HepG2 (cell line): Measurements from ENCODE around the gene PSME3IP1. TPM values are rescaled to one million over a fixed set of nuclear protein-coding genes. Genes with fewer than 3 reads are reported as not detected.

Experiments
- ATAC-seq: fragments of 200-7000 bp; cut with Tn5 transposase; 3 replicates; pipeline ENCODE4 v1.9.1; 2020; ENCODE audit warnings: mild to moderate bottlenecking, moderate library complexity
- BruUV-seq: library from RNA; stranded (reverse); fragments of 400-500 nt; replicated peaks from 2 replicates; lab custom pipeline; 2021; lab: Mats Ljungman, UMichigan
- CTCF ChIA-PET: fragments of 300-600 bp; formaldehyde crosslinking; extraction: SDS; loops from one replicate; lab custom pipeline; 2021; ENCODE audit warnings: low total read pairs, inconsistent platforms, low intra/inter-chr PET ratio; lab: Yijun Ruan, JAX
- POLR2A ChIA-PET: fragments of 350-600 bp; sonication (Branson Sonifier 250); formaldehyde crosslinking; loops from one replicate; lab custom pipeline; 2020; ENCODE audit warnings: antibody characterized with exemption, inconsistent platforms; lab: Yijun Ruan, JAX
- DNase-seq: peaks from one replicate; pipeline ENCODE4 v3.0.0-alpha.2; 2015; ENCODE audit warnings: low spot score
- FAIRE-seq: peaks from 3 replicates; lab custom pipeline; 2011; peaks lifted over from hg19 to GRCh38; lab: Jason Lieb, UNC
- H2AFZ ChIP-seq: one replicate; pipeline ENCODE4 v1.6.1; 2011; ENCODE audit warnings: low read length, inconsistent platforms
- H3K27ac ChIP-seq: fragments of 300-600 bp; 3 replicates; pipeline ENCODE4 v1.8.0; 2011; ENCODE audit warnings: mixed run types, mild to moderate bottlenecking, mixed read lengths, low read length, inconsistent platforms; ENCODE audit not compliant: insufficient read depth; ENCODE audit errors: extremely low read length
- H3K27me3 ChIP-seq, 2 experiments: fragments of 200-600 bp in 1 of 2; 2 replicates in 1 of 2; 3 replicates in 1 of 2; pipeline versions ENCODE4 v1.6.0 to v1.8.0; 2011; ENCODE audit warnings: low read length in 2 of 2, mild to moderate bottlenecking in 2 of 2, moderate library complexity in 2 of 2, inconsistent platforms in 1 of 2; ENCODE audit not compliant: insufficient read depth in 2 of 2, control insufficient read depth in 1 of 2
- H3K36me3 ChIP-seq, 2 experiments: fragments of 200-600 bp in 1 of 2; replicated peaks in 1 of 2; 2 replicates in 1 of 2; 3 replicates in 1 of 2; pipeline versions ENCODE4 v1.5.1 to v1.8.0; 2011; ENCODE audit warnings: low read length in 2 of 2, inconsistent platforms in 1 of 2; ENCODE audit not compliant: insufficient read depth in 2 of 2, control insufficient read depth in 1 of 2
- H3K4me1 ChIP-seq: 2 replicates; pipeline ENCODE4 v1.5.1; 2012; ENCODE audit warnings: low read length, inconsistent platforms; ENCODE audit not compliant: insufficient read depth
- H3K4me2 ChIP-seq: 2 replicates; pipeline ENCODE4 v1.6.0; 2011; ENCODE audit warnings: low read depth, low read length, inconsistent platforms
- H3K4me3 ChIP-seq, 3 experiments: fragments of 200-600 bp in 1 of 3; sonication (generic), shearing (Covaris generic) in 1 of 3; replicated peaks in 1 of 3; 2 replicates each; pipeline ENCODE4 v1.5.1; 2011 to 2016; ENCODE audit warnings: low read length in 3 of 3, inconsistent platforms in 2 of 3, low read depth in 2 of 3, mild to moderate bottlenecking in 2 of 3, control low read depth in 1 of 3, mixed read lengths in 1 of 3; ENCODE audit not compliant: insufficient read depth in 1 of 3
- H3K79me2 ChIP-seq: one replicate; pipeline ENCODE4 v1.6.1; 2011; ENCODE audit warnings: low read length, inconsistent platforms; ENCODE audit not compliant: insufficient read depth
- H3K9ac ChIP-seq: 2 replicates; pipeline ENCODE4 v1.6.0; 2011; ENCODE audit warnings: mild to moderate bottlenecking, low read depth, low read length, inconsistent platforms; ENCODE audit not compliant: insufficient read depth
- H3K9me3 ChIP-seq: 2 replicates; pipeline ENCODE4 v1.5.1; 2012; ENCODE audit warnings: mild to moderate bottlenecking, low read length
- H4K20me1 ChIP-seq: 2 replicates; pipeline ENCODE4 v1.6.0; 2011; ENCODE audit warnings: inconsistent platforms, mild to moderate bottlenecking, low read length, moderate library complexity; ENCODE audit not compliant: insufficient read depth
- FOXA3 ChIP-seq: IDR thresholded peaks from 2 replicates; pipeline ENCODE4 v1.6.1; 2016; ENCODE audit warnings: missing genetic modification reagents, missing compliant biosample characterization
- GPN1 ChIP-seq: sonication (generic); formaldehyde crosslinking; IDR thresholded peaks from 2 replicates; pipeline ENCODE4 v1.5.1; 2020; ENCODE audit warnings: missing genetic modification reagents, borderline replicate concordance
- PTBP1 ChIP-seq: fragments of 200-400 bp; formaldehyde crosslinking; IDR thresholded peaks from 2 replicates; pipeline ENCODE4 v1.6.1; 2018; ENCODE audit warnings: low read length, low read depth; ENCODE audit not compliant: poor library complexity, severe bottlenecking
- RORA ChIP-seq: sonication (generic); formaldehyde crosslinking; IDR thresholded peaks from 2 replicates; pipeline ENCODE4 v1.5.0; 2020; ENCODE audit warnings: mild to moderate bottlenecking, missing genetic modification reagents, moderate library complexity
- ZFP37 ChIP-seq: sonication (generic); formaldehyde crosslinking; IDR thresholded peaks from 2 replicates; pipeline ENCODE4 v1.4.0; 2020; ENCODE audit warnings: missing genetic modification reagents, borderline replicate concordance
- ZNF30 ChIP-seq: sonication (generic); formaldehyde crosslinking; IDR thresholded peaks from 2 replicates; pipeline ENCODE4 v1.5.0; 2020; ENCODE audit warnings: mild to moderate bottlenecking, missing genetic modification reagents
- ZNF331 ChIP-seq: sonication (generic); formaldehyde crosslinking; IDR thresholded peaks from 2 replicates; pipeline ENCODE4 v1.4.0; 2020; ENCODE audit warnings: missing genetic modification reagents
- ZNF577 ChIP-seq: sonication (generic); formaldehyde crosslinking; IDR thresholded peaks from 2 replicates; pipeline ENCODE4 v1.4.0; 2020; ENCODE audit warnings: mild to moderate bottlenecking, low read depth, missing genetic modification reagents, borderline replicate concordance
- ZSCAN21 ChIP-seq: sonication (generic); formaldehyde crosslinking; IDR thresholded peaks from 2 replicates; pipeline ENCODE4 v1.8.0; 2022; ENCODE audit warnings: mild to moderate bottlenecking, missing genetic modification reagents, moderate library complexity, borderline replicate concordance
- whole genome bisulfite sequencing: methylation state at CpG from one replicate; pipeline ENCODE4 v1.1.6; 2017; ENCODE audit warnings: low lambda C conversion rate; 5-methylcytosine and 5-hydroxymethylcytosine counted together
- in situ Hi-C: cut with HindIII; loops from 2 replicates; pipeline ENCODE4 v1.10.0; 2017; ENCODE audit warnings: low pct_unique_long_range_greater_than_20kb; ENCODE audit not compliant: extremely low pct_ligation_motif_present
- intact Hi-C: fragments of 100-400 bp; cut with micrococcal nuclease; formaldehyde crosslinking; loops from one replicate; pipeline ENCODE4 v1.10.0; 2022; ENCODE audit not compliant: unreplicated experiment
- polyA plus RNA-seq, 8 experiments: library from polyadenylated mRNA; depleted of rRNA in 3 of 8; stranded (reverse) in 7 of 8; unstranded in 1 of 8; fragments of >200 nt; fragmentation: Illumina TruSeq in 4 of 8; extraction: Trizol in 4 of 8; gene quantifications; 2 replicates each; pipeline versions ENCODE4 v1.2.1 to v1.2.3, GENCODE V29; 2011 to 2016; ENCODE audit warnings: low read depth in 4 of 8, missing spikeins in 1 of 8, mixed read lengths in 1 of 8; ENCODE audit not compliant: insufficient read depth in 1 of 8
- total RNA-seq, 5 experiments: library from RNA; depleted of rRNA; stranded (reverse); fragments of >200 nt; fragmentation: Illumina TruSeq; extraction: Trizol; gene quantifications; 2 replicates each; pipeline ENCODE4 v1.2.3, GENCODE V29; 2016; ENCODE audit warnings: low read depth in 1 of 5
- TF ChIP-seq, protein P1 (sequence below): sonication (generic); formaldehyde crosslinking; IDR thresholded peaks from 2 replicates; pipeline ENCODE4 v1.5.1; 2020; ENCODE audit warnings: missing genetic modification reagents, mild to moderate bottlenecking, borderline replicate concordance
- TF ChIP-seq, protein P2 (sequence below): sonication (generic); formaldehyde crosslinking; IDR thresholded peaks from 2 replicates; pipeline ENCODE4 v1.8.1; 2023; ENCODE audit warnings: mild to moderate bottlenecking, missing genetic modification reagents, borderline replicate concordance
- TF ChIP-seq, protein P3 (sequence below): sonication (generic); formaldehyde crosslinking; IDR thresholded peaks from 2 replicates; pipeline ENCODE4 v1.4.0; 2020; ENCODE audit warnings: missing genetic modification reagents, mild to moderate bottlenecking, borderline replicate concordance
- TF ChIP-seq, protein P4 (sequence below): sonication (generic); formaldehyde crosslinking; IDR thresholded peaks from 2 replicates; pipeline ENCODE4 v1.4.0; 2020; ENCODE audit warnings: low read depth, missing genetic modification reagents
- TF ChIP-seq, protein P5 (sequence below): IDR thresholded peaks from 2 replicates; pipeline ENCODE4 v1.6.1; 2016

The PSME3IP1 gene
- total and polyA plus RNA-seq, 2 of the 13 experiments (the other 11 are each of a cell fraction or from before 2014, with no cell fraction given) = 90.8 to 99.8 TPM

DNA sequence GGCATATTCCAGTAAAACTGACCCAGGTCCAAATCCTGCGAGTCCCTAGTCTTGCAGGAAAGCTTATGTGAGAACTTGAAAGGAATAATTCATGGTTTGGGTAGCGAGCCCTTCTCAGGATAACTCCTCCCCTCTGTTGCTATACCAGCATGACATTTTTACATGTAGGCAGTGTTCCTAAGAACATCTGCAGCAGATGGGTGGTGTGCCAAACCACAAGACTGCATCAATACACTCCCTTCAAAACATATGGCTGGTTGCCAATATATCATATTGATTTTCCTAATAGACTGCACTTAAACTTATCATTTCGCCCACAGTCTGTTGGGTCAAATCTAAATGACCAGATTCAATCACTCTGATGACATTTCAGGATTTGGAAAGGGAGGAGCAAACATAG is 19.9 kb downstream of the PSME3IP1 start:
- Histone ChIP-seq H4K20me1 (no peaks in the 10 kb centered on the region), H2AFZ (no peak overlapping the region), H3K4me1 (no peaks in the 10 kb centered on the region), H3K36me3 (peaks cover 16 to 56% of the 10 kb centered on the region in 2 experiments), H3K27ac (no peak overlapping the region), H3K9me3 (no peaks in the 10 kb centered on the region), H3K79me2 (no peaks in the 10 kb centered on the region), H3K4me2 (no peak overlapping the region), H3K4me3 (no peak overlapping the region), H3K27me3 (no peaks in the 10 kb centered on the region), H3K9ac (no peak overlapping the region)
- in situ Hi-C loops (loop anchor here (5.0 kb wide), 1 partner anchor 74 kb away; the partner anchor contains the start of gene CPNE2), intact Hi-C loops (no loop called here)
- TF ChIP-seq GPN1 (CRISPR knock-in tag) (no peak), ZNF331 (CRISPR knock-in tag) (no peak), RORA (no peak), FOXA3 (CRISPR knock-in tag) (no peak), ZSCAN21 (no peak), ZNF577 (CRISPR knock-in tag) (no peak), ZNF30 (CRISPR knock-in tag) (no peak), ZFP37 (no peak), PTBP1 (no peak)
- TF ChIP-seq, protein P1, sequence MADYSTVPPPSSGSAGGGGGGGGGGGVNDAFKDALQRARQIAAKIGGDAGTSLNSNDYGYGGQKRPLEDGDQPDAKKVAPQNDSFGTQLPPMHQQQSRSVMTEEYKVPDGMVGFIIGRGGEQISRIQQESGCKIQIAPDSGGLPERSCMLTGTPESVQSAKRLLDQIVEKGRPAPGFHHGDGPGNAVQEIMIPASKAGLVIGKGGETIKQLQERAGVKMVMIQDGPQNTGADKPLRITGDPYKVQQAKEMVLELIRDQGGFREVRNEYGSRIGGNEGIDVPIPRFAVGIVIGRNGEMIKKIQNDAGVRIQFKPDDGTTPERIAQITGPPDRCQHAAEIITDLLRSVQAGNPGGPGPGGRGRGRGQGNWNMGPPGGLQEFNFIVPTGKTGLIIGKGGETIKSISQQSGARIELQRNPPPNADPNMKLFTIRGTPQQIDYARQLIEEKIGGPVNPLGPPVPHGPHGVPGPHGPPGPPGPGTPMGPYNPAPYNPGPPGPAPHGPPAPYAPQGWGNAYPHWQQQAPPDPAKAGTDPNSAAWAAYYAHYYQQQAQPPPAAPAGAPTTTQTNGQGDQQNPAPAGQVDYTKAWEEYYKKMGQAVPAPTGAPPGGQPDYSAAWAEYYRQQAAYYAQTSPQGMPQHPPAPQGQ = no peak
- TF ChIP-seq, protein P2, sequence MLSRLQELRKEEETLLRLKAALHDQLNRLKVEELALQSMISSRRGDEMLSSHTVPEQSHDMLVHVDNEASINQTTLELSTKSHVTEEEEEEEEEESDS (CRISPR knock-in tag) = no peak
- TF ChIP-seq, protein P3, sequence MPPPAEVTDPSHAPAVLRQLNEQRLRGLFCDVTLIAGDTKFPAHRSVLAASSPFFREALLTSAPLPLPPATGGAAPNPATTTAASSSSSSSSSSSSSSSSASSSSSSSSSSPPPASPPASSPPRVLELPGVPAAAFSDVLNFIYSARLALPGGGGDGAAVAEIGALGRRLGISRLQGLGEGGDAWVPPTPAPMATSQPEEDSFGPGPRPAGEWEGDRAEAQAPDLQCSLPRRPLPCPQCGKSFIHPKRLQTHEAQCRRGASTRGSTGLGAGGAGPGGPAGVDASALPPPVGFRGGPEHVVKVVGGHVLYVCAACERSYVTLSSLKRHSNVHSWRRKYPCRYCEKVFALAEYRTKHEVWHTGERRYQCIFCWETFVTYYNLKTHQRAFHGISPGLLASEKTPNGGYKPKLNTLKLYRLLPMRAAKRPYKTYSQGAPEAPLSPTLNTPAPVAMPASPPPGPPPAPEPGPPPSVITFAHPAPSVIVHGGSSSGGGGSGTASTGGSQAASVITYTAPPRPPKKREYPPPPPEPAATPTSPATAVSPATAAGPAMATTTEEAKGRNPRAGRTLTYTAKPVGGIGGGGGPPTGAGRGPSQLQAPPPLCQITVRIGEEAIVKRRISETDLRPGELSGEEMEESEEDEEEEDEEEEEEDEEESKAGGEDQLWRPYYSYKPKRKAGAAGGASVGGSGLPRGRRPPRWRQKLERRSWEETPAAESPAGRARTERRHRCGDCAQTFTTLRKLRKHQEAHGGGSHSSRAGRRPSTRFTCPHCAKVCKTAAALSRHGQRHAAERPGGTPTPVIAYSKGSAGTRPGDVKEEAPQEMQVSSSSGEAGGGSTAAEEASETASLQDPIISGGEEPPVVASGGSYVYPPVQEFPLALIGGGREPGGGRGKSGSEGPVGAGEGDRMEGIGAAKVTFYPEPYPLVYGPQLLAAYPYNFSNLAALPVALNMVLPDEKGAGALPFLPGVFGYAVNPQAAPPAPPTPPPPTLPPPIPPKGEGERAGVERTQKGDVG = no peak
- TF ChIP-seq, protein P4, sequence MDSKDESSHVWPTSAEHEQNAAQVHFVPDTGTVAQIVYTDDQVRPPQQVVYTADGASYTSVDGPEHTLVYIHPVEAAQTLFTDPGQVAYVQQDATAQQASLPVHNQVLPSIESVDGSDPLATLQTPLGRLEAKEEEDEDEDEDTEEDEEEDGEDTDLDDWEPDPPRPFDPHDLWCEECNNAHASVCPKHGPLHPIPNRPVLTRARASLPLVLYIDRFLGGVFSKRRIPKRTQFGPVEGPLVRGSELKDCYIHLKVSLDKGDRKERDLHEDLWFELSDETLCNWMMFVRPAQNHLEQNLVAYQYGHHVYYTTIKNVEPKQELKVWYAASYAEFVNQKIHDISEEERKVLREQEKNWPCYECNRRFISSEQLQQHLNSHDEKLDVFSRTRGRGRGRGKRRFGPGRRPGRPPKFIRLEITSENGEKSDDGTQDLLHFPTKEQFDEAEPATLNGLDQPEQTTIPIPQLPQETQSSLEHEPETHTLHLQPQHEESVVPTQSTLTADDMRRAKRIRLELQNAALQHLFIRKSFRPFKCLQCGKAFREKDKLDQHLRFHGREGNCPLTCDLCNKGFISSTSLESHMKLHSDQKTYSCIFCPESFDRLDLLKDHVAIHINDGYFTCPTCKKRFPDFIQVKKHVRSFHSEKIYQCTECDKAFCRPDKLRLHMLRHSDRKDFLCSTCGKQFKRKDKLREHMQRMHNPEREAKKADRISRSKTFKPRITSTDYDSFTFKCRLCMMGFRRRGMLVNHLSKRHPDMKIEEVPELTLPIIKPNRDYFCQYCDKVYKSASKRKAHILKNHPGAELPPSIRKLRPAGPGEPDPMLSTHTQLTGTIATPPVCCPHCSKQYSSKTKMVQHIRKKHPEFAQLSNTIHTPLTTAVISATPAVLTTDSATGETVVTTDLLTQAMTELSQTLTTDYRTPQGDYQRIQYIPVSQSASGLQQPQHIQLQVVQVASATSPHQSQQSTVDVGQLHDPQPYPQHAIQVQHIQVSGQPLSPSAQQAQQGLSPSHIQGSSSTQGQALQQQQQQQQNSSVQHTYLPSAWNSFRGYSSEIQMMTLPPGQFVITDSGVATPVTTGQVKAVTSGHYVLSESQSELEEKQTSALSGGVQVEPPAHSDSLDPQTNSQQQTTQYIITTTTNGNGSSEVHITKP (CRISPR knock-in tag) = no peak
- TF ChIP-seq, protein P5, sequence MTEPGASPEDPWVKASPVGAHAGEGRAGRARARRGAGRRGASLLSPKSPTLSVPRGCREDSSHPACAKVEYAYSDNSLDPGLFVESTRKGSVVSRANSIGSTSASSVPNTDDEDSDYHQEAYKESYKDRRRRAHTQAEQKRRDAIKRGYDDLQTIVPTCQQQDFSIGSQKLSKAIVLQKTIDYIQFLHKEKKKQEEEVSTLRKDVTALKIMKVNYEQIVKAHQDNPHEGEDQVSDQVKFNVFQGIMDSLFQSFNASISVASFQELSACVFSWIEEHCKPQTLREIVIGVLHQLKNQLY (CRISPR knock-in tag) = no peak
- ChIA-PET POLR2A (no interaction called here), CTCF (no interaction called here)
- 98% methylated on average over 3 of the region's 3 CpGs for WGBS
- no peak for FAIRE-seq
- ATAC-seq = no peak
- no peak for DNase-seq
- no TSS peak for BruUV-seq
